Muscle of leg (tissue), 11 donors: ENCODE measurements around the gene CD9. TPM values are rescaled to one million over a fixed set of nuclear protein-coding genes. Genes with fewer than 3 reads are reported as not detected.

Source experiments
- DNase-seq: peaks from one replicate; pipeline ENCODE4 v3.0.0; 2013
- H3K27ac ChIP-seq: one replicate; pipeline ENCODE4 v1.5.1; 2013; ENCODE audit warnings: mild to moderate bottlenecking, low read length, control low read depth
- H3K27me3 ChIP-seq: one replicate; pipeline ENCODE4 v1.6.1; 2013; ENCODE audit warnings: low read length; ENCODE audit not compliant: control insufficient read depth, insufficient read depth
- H3K36me3 ChIP-seq: one replicate; pipeline ENCODE4 v1.6.1; 2013; ENCODE audit warnings: low read length; ENCODE audit not compliant: control insufficient read depth, insufficient read depth
- H3K4me1 ChIP-seq: one replicate; pipeline ENCODE4 v1.6.1; 2013; ENCODE audit warnings: low read length; ENCODE audit not compliant: control insufficient read depth, insufficient read depth
- H3K4me3 ChIP-seq: one replicate; pipeline ENCODE4 v1.5.1; 2013; ENCODE audit warnings: low read length, control low read depth
- H3K9me3 ChIP-seq: replicated peaks from 2 replicates; pipeline ENCODE4 v1.6.1; 2013; ENCODE audit warnings: low read depth, low read length; ENCODE audit not compliant: control insufficient read depth
- WGBS: methylation state at CpG from one replicate; pipeline ENCODE4 v1.1.5; 2013; ENCODE audit warnings: missing lambda C conversion rate; ENCODE audit not compliant: insufficient coverage; 5-methylcytosine and 5-hydroxymethylcytosine counted together
- polyA plus RNA-seq, 8 donors: library from polyadenylated mRNA; unstranded; fragments of 120-200 nt; gene quantifications; one replicate each; pipeline versions ENCODE4 v1.2.1 to v1.2.3, GENCODE V29; 2013; ENCODE audit warnings: inconsistent platforms in 1 of 8, low replicate concordance in 1 of 8; ENCODE audit not compliant: insufficient read length in 8 of 8, insufficient read depth in 1 of 8
- total RNA-seq: library from RNA; stranded (reverse); fragments of 120-200 nt; gene quantifications from one replicate; pipeline ENCODE4 v1.2.4, GENCODE V29; 2013

The CD9 gene
- total and polyA plus RNA-seq, 9 donors: 39.5 to 94.5 (median 60.7) TPM

GRCh38 chr12:6161124-6161882, 38.9 kb upstream of the CD9 start:
- DNase-seq: peak; percentile 59
- no peaks in the 10 kb centered on the region for H3K9me3 ChIP-seq
- peaks cover 3% of the 10 kb centered on the region for H3K27me3 ChIP-seq
- H3K4me3 ChIP-seq: no peak overlapping the region
- H3K4me1 ChIP-seq: peaks cover 26% of the 10 kb centered on the region
- peak overlapping the region; percentile 3 for H3K27ac ChIP-seq
- 0% methylated on average over 1 of the region's 16 CpGs for WGBS
- H3K36me3 ChIP-seq: no peaks in the 10 kb centered on the region

GRCh38 chr12:6163416-6164060, 36.7 kb upstream of the CD9 start:
- H3K36me3 ChIP-seq: no peaks in the 10 kb centered on the region
- H3K4me1 ChIP-seq: peaks cover 35% of the 10 kb centered on the region
- H3K27ac ChIP-seq: no peak overlapping the region
- WGBS: 61% methylated on average over 6 of the region's 8 CpGs
- no peaks in the 10 kb centered on the region for H3K9me3 ChIP-seq
- no peak for DNase-seq
- H3K27me3 ChIP-seq: peaks cover 3% of the 10 kb centered on the region
- H3K4me3 ChIP-seq: no peak overlapping the region

- H3K9me3 ChIP-seq: no peaks in the 10 kb centered on the region
- H3K27me3 ChIP-seq: peaks cover 2% of the 10 kb centered on the region
- no peaks in the 10 kb centered on the region for H3K36me3 ChIP-seq
- peaks cover 31% of the 10 kb centered on the region for H3K4me1 ChIP-seq
- DNase-seq: no peak
- 52% methylated on average over 2 of the region's 2 CpGs for WGBS
- no peak overlapping the region for H3K4me3 ChIP-seq
- H3K27ac ChIP-seq: no peak overlapping the region
Measured at GRCh38 chr12:6165395-6165794, 34.8 kb upstream of the CD9 start.

- Histone ChIP-seq H3K4me3 (no peak overlapping the region), H3K4me1 (peaks cover 21% of the 10 kb centered on the region), H3K36me3 (no peaks in the 10 kb centered on the region), H3K27ac (peak overlapping the region; percentile 52), H3K27me3 (no peaks in the 10 kb centered on the region), H3K9me3 (no peaks in the 10 kb centered on the region)
- WGBS: 86% methylated on average over 3 of the region's 6 CpGs
- no peak for DNase-seq
Measured at GRCh38 chr12:6166808-6167207, 33.4 kb upstream of the CD9 start.

GRCh38 chr12:6167327-6168280, 32.6 kb upstream of the CD9 start:
- Histone ChIP-seq H3K4me3 (no peak overlapping the region), H3K9me3 (no peaks in the 10 kb centered on the region), H3K4me1 (peaks cover 29% of the 10 kb centered on the region), H3K27ac (peak overlapping the region; percentile 52), H3K27me3 (no peaks in the 10 kb centered on the region), H3K36me3 (no peaks in the 10 kb centered on the region)
- peak; percentile 81 for DNase-seq
- 40% methylated on average over 3 of the region's 17 CpGs for WGBS

- peaks cover 29% of the 10 kb centered on the region for H3K4me1 ChIP-seq
- DNase-seq: peak; percentile 64
- WGBS: 86% methylated on average over 17 of the region's 21 CpGs
Measured at GRCh38 chr12:6171409-6172015, 28.7 kb upstream of the CD9 start.

GRCh38 chr12:6172086-6172485, 28.1 kb upstream of the CD9 start:
- 90% methylated on average over 11 of the region's 15 CpGs for WGBS
- peaks cover 25% of the 10 kb centered on the region for H3K4me1 ChIP-seq
- peak overlapping the region; percentile 74 for H3K27ac ChIP-seq

More at GRCh38 chr12:6171409-6172015, 28.7 kb upstream of the CD9 start:
- Histone ChIP-seq H3K27ac (peak overlapping the region; percentile 74), H3K36me3 (no peaks in the 10 kb centered on the region), H3K27me3 (no peaks in the 10 kb centered on the region), H3K9me3 (no peaks in the 10 kb centered on the region), H3K4me3 (no peak overlapping the region)

GRCh38 chr12:6172862-6173261, 27.3 kb upstream of the CD9 start:
- DNase-seq: no peak
- Histone ChIP-seq H3K9me3 (no peaks in the 10 kb centered on the region), H3K36me3 (no peaks in the 10 kb centered on the region), H3K27ac (no peak overlapping the region), H3K27me3 (no peaks in the 10 kb centered on the region), H3K4me3 (no peak overlapping the region), H3K4me1 (peaks cover 19% of the 10 kb centered on the region)
- WGBS: 100% methylated on average over 1 of the region's 4 CpGs

More at GRCh38 chr12:6172086-6172485, 28.1 kb upstream of the CD9 start:
- Histone ChIP-seq H3K9me3 (no peaks in the 10 kb centered on the region), H3K27me3 (no peaks in the 10 kb centered on the region), H3K4me3 (no peak overlapping the region), H3K36me3 (no peaks in the 10 kb centered on the region)
- DNase-seq: no peak

GRCh38 chr12:6177642-6178358, 22.4 kb upstream of the CD9 start:
- 78% methylated on average over 5 of the region's 10 CpGs for WGBS
- Histone ChIP-seq H3K27ac (no peak overlapping the region), H3K36me3 (no peaks in the 10 kb centered on the region), H3K4me3 (no peak overlapping the region), H3K9me3 (no peaks in the 10 kb centered on the region), H3K27me3 (no peaks in the 10 kb centered on the region), H3K4me1 (peaks cover 37% of the 10 kb centered on the region)
- DNase-seq: no peak
